SK-N-SH treated with all-trans-retinoic acid at 6 μM for 48 hours (cell line): ENCODE results near the gene CARD9.

Experiments
- ISL1 ChIP-seq: fragments of 250-450 bp; sonication (Bioruptor Pico); IDR thresholded peaks from 2 replicates; pipeline ENCODE4 v2.1.2; 2022; ENCODE audit warnings: mild to moderate bottlenecking, moderate library complexity
- PPARA ChIP-seq: fragments of 250-450 bp; sonication (Bioruptor Pico); IDR thresholded peaks from 2 replicates; pipeline ENCODE4 v1.5.0; 2020; ENCODE audit warnings: mild to moderate bottlenecking, borderline replicate concordance
- TOX ChIP-seq: fragments of 250-450 bp; sonication (Bioruptor Pico); IDR thresholded peaks from 2 replicates; pipeline ENCODE4 v1.8.0; 2021; ENCODE audit warnings: mild to moderate bottlenecking, moderate library complexity, borderline replicate concordance
- ZFP30 ChIP-seq: fragments of 450-650 bp; formaldehyde crosslinking; IDR thresholded peaks from 2 replicates; pipeline ENCODE4 v1.5.0; 2022; ENCODE audit warnings: mild to moderate bottlenecking, moderate library complexity
- ZNF8 ChIP-seq: fragments of 450-650 bp; formaldehyde crosslinking; IDR thresholded peaks from 2 replicates; pipeline ENCODE4 v1.5.0; 2020; ENCODE audit warnings: mild to moderate bottlenecking, moderate library complexity
- TF ChIP-seq, protein P1 (sequence below): fragments of 250-450 bp; sonication (Bioruptor Pico); IDR thresholded peaks from 2 replicates; pipeline ENCODE4 v1.8.0; 2020; ENCODE audit warnings: mild to moderate bottlenecking, moderate library complexity, borderline replicate concordance
- TF ChIP-seq, protein P2 (sequence below): fragments of 250-450 bp; sonication (Bioruptor Pico); IDR thresholded peaks from 2 replicates; pipeline ENCODE4 v1.5.1; 2020; ENCODE audit warnings: low read depth, mild to moderate bottlenecking, moderate library complexity
- TF ChIP-seq, protein P3 (sequence below): fragments of 250-450 bp; sonication (Bioruptor Pico); IDR thresholded peaks from 2 replicates; pipeline ENCODE4 v1.8.0; 2021; ENCODE audit warnings: low read depth, mild to moderate bottlenecking, moderate library complexity, borderline replicate concordance

DNA sequence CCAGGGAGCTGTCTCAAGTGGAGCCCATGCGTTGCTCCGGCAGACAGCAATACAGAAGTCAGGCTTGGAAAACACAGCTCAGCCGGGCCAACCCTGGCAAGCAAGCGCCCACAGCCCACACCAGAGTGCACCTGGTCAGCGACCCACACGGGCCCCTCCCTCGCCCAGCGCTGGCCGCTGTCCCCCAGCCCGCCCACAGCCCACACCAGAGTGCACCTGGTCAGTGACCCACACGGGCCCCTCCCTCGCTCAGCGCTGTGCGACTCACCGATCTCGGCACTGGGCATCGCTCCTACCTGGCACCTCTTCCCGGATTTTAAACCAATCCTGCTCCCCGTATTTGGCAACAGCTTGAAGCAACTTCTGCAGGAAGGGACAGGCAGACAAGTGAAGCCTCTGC is 13.7 kb upstream of the CARD9 start:
- TF ChIP-seq, protein P1, sequence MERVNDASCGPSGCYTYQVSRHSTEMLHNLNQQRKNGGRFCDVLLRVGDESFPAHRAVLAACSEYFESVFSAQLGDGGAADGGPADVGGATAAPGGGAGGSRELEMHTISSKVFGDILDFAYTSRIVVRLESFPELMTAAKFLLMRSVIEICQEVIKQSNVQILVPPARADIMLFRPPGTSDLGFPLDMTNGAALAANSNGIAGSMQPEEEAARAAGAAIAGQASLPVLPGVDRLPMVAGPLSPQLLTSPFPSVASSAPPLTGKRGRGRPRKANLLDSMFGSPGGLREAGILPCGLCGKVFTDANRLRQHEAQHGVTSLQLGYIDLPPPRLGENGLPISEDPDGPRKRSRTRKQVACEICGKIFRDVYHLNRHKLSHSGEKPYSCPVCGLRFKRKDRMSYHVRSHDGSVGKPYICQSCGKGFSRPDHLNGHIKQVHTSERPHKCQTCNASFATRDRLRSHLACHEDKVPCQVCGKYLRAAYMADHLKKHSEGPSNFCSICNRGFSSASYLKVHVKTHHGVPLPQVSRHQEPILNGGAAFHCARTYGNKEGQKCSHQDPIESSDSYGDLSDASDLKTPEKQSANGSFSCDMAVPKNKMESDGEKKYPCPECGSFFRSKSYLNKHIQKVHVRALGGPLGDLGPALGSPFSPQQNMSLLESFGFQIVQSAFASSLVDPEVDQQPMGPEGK (CRISPR knock-in tag), result no peak
- TF ChIP-seq ZFP30 (CRISPR knock-in tag), result no peak
- no peak for TF ChIP-seq ISL1 (CRISPR knock-in tag)
- TF ChIP-seq TOX (CRISPR knock-in tag), result no peak
- TF ChIP-seq, protein P2, sequence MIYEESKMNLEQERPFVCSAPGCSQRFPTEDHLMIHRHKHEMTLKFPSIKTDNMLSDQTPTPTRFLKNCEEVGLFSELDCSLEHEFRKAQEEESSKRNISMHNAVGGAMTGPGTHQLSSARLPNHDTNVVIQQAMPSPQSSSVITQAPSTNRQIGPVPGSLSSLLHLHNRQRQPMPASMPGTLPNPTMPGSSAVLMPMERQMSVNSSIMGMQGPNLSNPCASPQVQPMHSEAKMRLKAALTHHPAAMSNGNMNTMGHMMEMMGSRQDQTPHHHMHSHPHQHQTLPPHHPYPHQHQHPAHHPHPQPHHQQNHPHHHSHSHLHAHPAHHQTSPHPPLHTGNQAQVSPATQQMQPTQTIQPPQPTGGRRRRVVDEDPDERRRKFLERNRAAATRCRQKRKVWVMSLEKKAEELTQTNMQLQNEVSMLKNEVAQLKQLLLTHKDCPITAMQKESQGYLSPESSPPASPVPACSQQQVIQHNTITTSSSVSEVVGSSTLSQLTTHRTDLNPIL (CRISPR knock-in tag), result no peak
- TF ChIP-seq, protein P3, sequence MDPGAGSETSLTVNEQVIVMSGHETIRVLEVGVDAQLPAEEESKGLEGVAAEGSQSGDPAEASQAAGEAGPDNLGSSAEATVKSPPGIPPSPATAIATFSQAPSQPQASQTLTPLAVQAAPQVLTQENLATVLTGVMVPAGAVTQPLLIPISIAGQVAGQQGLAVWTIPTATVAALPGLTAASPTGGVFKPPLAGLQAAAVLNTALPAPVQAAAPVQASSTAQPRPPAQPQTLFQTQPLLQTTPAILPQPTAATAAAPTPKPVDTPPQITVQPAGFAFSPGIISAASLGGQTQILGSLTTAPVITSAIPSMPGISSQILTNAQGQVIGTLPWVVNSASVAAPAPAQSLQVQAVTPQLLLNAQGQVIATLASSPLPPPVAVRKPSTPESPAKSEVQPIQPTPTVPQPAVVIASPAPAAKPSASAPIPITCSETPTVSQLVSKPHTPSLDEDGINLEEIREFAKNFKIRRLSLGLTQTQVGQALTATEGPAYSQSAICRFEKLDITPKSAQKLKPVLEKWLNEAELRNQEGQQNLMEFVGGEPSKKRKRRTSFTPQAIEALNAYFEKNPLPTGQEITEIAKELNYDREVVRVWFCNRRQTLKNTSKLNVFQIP (CRISPR knock-in tag), result no peak
- TF ChIP-seq PPARA (CRISPR knock-in tag), result no peak
- no peak for TF ChIP-seq ZNF8 (CRISPR knock-in tag)
